ENCODE data around the gene ZNF219. TPM values are rescaled to one million over a fixed set of nuclear protein-coding genes. Genes with fewer than 3 reads are reported as not detected.

Gene ZNF219
- total and polyA plus RNA-seq, 2 of the 13 experiments (the other 11 are each of a cell fraction or from before 2014, with no cell fraction given), result 34.5 to 36.6 TPM

- TF ChIP-seq ZBTB44 (CRISPR knock-in tag; IDR thresholded peaks at IDR 0.05), result no peak
- TF ChIP-seq HBP1 (CRISPR knock-in tag; IDR thresholded peaks at IDR 0.05; ENCODE audit: low read depth), result no peak
- no peak for TF ChIP-seq ZNF280B (CRISPR knock-in tag; IDR thresholded peaks at IDR 0.05; ENCODE audit: borderline replicate concordance)
- no peak for TF ChIP-seq ZNF879 (CRISPR knock-in tag; IDR thresholded peaks at IDR 0.05)
- TF ChIP-seq ZBTB39 (CRISPR knock-in tag; IDR thresholded peaks at IDR 0.05), result 0 out of 2 replicates have a peak, but pooled peaks have one; percentile 35
- no peak for TF ChIP-seq MNT (IDR thresholded peaks at IDR 0.05)
- TF ChIP-seq DRAP1 (CRISPR knock-in tag; IDR thresholded peaks at IDR 0.05), result peak; percentile 93
- TF ChIP-seq MED1 (CRISPR knock-in tag; IDR thresholded peaks at IDR 0.05), result peak; percentile 99
- TF ChIP-seq FOXM1 (CRISPR knock-in tag; IDR thresholded peaks at IDR 0.05), result no peak
- no peak for TF ChIP-seq ZNF770 (CRISPR knock-in tag; IDR thresholded peaks at IDR 0.05)
- TF ChIP-seq ZNF101 (CRISPR knock-in tag; IDR thresholded peaks at IDR 0.05; ENCODE audit: borderline replicate concordance, low read depth), result no peak
- no peak for TF ChIP-seq IKZF1 (IDR thresholded peaks at IDR 0.05)
- TF ChIP-seq YY1 (IDR thresholded peaks at IDR 0.05; ENCODE audit: insufficient read depth, insufficient replicate concordance, low read depth, low read length), result peak; percentile 46
- 0 out of 2 replicates have a peak, but pooled peaks have one; percentile 7 for TF ChIP-seq GLI4 (CRISPR knock-in tag; IDR thresholded peaks at IDR 0.05; ENCODE audit: borderline replicate concordance)
- TF ChIP-seq ZNF234 (CRISPR knock-in tag; conservative IDR thresholded peaks at IDR 0.05), result no peak
- no peak for TF ChIP-seq SYNCRIP (IDR thresholded peaks at IDR 0.05; ENCODE audit: insufficient read depth, low read depth, low read length)
- no peak for TF ChIP-seq ZNF225 (CRISPR knock-in tag; IDR thresholded peaks at IDR 0.05)
Observed at GRCh38 chr14:21054123-21054767, 44.2 kb downstream of the ZNF219 start (continued).

Measured in HepG2 (cell line).